ENCODE data around the gene PDAP1. TPM values are rescaled to one million over a fixed set of nuclear protein-coding genes. Genes with fewer than 3 reads are reported as not detected.

Gene PDAP1
- polyA plus RNA-seq, 2 of the 4 experiments (the other 2 are of a cell fraction) = 81.8 to 347 TPM

DNA sequence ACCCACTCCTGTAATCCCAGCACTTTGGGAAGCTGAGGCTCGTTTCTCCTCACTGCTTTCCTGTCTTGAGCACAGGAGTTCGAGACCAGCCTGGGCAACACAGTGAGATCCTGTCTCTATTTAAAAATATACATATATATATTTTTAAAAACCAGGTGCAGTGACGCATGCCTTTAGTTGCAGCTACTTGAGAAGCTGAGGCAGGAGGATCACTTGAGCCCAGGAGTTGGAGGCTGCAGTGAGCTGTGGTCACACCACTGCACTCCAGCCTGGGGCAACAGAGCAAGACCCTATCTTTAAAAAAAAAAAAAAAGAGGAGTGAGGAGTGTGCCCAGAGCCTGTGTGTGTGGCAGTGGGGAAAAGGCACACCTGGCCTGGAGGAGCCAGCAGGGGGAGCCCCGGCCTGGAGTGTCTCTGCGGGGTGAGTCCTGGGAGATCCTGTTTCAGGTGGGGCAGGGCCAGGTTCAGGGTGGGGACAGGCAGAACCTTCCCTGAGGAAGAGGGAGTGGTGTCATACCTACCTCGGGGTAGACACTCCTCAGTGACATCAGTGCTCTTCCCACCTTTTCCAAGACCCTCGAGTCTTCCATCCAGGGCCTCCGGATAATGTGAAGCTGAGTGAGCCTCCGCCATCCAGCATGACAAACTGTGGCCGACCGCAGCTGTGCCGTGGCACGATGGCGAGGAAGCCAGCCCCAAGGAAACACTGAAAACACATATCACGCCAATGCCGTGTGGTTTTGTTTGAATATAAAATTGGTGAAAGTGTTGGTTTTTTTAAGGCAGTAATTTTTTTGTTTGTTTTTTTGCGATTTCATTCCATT lies 42.9 kb downstream of the PDAP1 start:
- FAIRE-seq (no peak), ATAC-seq (peak; percentile 85 to 89), DNase-seq (ENCODE audit: low read depth in 1 of 2, low spot score in 1 of 2) (peak; percentile 45 to 74)
- POLR2A ChIA-PET = no interaction called here
- CTCF ChIA-PET = interaction anchor here (0.6 to 1.8 kb wide), 13 partner anchors 9 to 371 kb away, joined by 3 to 8 read pairs (median 3); no protein-coding TSS in a partner anchor
- Histone ChIP-seq H3K4me2 (no peak overlapping the region), H3K4me3 (no peak overlapping the region), H3K27ac (no peak overlapping the region), H3K9me3 (no peaks in the 10 kb centered on the region), H3K4me1 (no peaks in the 10 kb centered on the region)
- 72% methylated on average over 17 of the region's 17 CpGs for WGBS (ENCODE audit: missing lambda C conversion rate)
- TF ChIP-seq JUN (IDR thresholded peaks at IDR 0.05) = no peak
- no peak for TF ChIP-seq CBX8 (IDR thresholded peaks at IDR 0.05)
- TF ChIP-seq, protein P1, sequence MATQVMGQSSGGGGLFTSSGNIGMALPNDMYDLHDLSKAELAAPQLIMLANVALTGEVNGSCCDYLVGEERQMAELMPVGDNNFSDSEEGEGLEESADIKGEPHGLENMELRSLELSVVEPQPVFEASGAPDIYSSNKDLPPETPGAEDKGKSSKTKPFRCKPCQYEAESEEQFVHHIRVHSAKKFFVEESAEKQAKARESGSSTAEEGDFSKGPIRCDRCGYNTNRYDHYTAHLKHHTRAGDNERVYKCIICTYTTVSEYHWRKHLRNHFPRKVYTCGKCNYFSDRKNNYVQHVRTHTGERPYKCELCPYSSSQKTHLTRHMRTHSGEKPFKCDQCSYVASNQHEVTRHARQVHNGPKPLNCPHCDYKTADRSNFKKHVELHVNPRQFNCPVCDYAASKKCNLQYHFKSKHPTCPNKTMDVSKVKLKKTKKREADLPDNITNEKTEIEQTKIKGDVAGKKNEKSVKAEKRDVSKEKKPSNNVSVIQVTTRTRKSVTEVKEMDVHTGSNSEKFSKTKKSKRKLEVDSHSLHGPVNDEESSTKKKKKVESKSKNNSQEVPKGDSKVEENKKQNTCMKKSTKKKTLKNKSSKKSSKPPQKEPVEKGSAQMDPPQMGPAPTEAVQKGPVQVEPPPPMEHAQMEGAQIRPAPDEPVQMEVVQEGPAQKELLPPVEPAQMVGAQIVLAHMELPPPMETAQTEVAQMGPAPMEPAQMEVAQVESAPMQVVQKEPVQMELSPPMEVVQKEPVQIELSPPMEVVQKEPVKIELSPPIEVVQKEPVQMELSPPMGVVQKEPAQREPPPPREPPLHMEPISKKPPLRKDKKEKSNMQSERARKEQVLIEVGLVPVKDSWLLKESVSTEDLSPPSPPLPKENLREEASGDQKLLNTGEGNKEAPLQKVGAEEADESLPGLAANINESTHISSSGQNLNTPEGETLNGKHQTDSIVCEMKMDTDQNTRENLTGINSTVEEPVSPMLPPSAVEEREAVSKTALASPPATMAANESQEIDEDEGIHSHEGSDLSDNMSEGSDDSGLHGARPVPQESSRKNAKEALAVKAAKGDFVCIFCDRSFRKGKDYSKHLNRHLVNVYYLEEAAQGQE (IDR thresholded peaks at IDR 0.05) = no peak
- TF ChIP-seq, protein P2, sequence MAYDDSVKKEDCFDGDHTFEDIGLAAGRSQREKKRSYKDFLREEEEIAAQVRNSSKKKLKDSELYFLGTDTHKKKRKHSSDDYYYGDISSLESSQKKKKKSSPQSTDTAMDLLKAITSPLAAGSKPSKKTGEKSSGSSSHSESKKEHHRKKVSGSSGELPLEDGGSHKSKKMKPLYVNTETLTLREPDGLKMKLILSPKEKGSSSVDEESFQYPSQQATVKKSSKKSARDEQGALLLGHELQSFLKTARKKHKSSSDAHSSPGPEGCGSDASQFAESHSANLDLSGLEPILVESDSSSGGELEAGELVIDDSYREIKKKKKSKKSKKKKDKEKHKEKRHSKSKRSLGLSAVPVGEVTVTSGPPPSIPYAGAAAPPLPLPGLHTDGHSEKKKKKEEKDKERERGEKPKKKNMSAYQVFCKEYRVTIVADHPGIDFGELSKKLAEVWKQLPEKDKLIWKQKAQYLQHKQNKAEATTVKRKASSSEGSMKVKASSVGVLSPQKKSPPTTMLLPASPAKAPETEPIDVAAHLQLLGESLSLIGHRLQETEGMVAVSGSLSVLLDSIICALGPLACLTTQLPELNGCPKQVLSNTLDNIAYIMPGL (CRISPR knock-in tag; IDR thresholded peaks at IDR 0.05; ENCODE audit: borderline replicate concordance) = no peak
- TF ChIP-seq SMC3 (IDR thresholded peaks at IDR 0.05) = peak; percentile 32; the same call in 1 of the 3 replicates
- peak; percentile 45 to 50; a peak in 4 of 5 replicates for TF ChIP-seq RAD21 (conservative IDR thresholded peaks at IDR 0.05 in 1 of 2, IDR thresholded peaks at IDR 0.05 in 1 of 2)
- TF ChIP-seq, protein P3, sequence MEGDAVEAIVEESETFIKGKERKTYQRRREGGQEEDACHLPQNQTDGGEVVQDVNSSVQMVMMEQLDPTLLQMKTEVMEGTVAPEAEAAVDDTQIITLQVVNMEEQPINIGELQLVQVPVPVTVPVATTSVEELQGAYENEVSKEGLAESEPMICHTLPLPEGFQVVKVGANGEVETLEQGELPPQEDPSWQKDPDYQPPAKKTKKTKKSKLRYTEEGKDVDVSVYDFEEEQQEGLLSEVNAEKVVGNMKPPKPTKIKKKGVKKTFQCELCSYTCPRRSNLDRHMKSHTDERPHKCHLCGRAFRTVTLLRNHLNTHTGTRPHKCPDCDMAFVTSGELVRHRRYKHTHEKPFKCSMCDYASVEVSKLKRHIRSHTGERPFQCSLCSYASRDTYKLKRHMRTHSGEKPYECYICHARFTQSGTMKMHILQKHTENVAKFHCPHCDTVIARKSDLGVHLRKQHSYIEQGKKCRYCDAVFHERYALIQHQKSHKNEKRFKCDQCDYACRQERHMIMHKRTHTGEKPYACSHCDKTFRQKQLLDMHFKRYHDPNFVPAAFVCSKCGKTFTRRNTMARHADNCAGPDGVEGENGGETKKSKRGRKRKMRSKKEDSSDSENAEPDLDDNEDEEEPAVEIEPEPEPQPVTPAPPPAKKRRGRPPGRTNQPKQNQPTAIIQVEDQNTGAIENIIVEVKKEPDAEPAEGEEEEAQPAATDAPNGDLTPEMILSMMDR (IDR thresholded peaks at IDR 0.05) = peak; percentile 48

DNA sequence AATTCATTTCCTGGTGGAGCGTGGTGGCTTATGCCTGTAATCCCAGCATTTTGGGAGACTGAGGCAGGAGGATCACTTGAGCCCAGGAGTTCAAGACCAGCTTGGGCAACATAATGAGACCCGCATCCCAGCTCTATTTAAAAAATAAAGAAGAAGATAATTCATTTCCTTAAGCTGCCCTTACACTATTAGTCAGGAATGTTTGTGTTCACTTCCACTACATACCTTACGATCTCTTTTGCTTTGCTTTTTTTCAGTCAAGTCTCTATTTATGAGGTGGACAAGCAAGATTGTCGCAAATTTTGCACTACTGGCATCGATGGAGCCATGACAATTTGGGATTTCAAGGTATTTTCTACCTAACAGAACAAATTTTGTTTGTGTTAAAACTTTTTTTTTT lies 45.1 kb downstream of the PDAP1 start:
- WGBS (ENCODE audit: missing lambda C conversion rate) = 94% methylated on average over 5 of the region's 5 CpGs
- CTCF ChIA-PET = interaction anchor here (1.8 kb wide), 1 partner anchor 53 kb away, joined by 3 read pairs; no protein-coding TSS in a partner anchor

DNA sequence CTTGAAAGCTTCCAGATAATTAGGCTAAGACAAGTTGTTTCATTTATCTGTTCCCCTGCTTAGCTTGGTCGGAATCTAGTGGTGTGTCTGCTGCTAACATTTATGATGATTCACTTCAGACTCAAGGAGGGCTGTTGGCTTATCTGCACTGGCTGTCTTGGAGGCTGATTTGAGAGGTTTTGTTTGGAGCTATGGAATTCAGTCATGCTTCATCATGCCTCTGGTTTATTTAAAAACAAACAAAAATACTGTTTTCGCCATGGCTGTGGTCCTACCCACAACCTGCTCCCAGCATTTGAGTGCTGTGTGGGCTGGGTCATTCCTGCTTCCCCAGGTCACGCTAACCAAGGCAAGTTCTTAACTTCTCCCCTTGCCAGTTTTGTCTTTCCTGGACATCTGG lies 45.6 kb downstream of the PDAP1 start:
- FAIRE-seq (no peak), DNase-seq (ENCODE audit: low read depth in 1 of 2, low spot score in 1 of 2) (no peak)
- H3K27ac ChIP-seq = no peak overlapping the region

More for the DNA sequence above, 45.1 kb downstream of the PDAP1 start:
- POLR2A ChIA-PET = no interaction called here
- ATAC-seq (no peak), DNase-seq (ENCODE audit: low read depth in 1 of 2, low spot score in 1 of 2) (no peak), FAIRE-seq (no peak)
- H3K4me1 ChIP-seq = no peaks in the 10 kb centered on the region
- H3K27ac ChIP-seq = no peak overlapping the region
- no peak overlapping the region for H3K4me2 ChIP-seq
- TF ChIP-seq CHD2 (IDR thresholded peaks at IDR 0.05; ENCODE audit: low read length, partially characterized antibody) (no peak), RARB (CRISPR knock-in tag; IDR thresholded peaks at IDR 0.05) (no peak), HEYL (CRISPR knock-in tag; IDR thresholded peaks at IDR 0.05) (no peak), RCOR1 (IDR thresholded peaks at IDR 0.05; ENCODE audit: low read depth, low read length) (no peak), HOXA7 (CRISPR knock-in tag; IDR thresholded peaks at IDR 0.05) (no peak), ESRRA (IDR thresholded peaks at IDR 0.05; ENCODE audit: borderline replicate concordance, low read length) (no peak), NPAS2 (CRISPR knock-in tag; IDR thresholded peaks at IDR 0.05; ENCODE audit: borderline replicate concordance) (no peak), NR3C1 (IDR thresholded peaks at IDR 0.05) (no peak), RNF2 (IDR thresholded peaks at IDR 0.05; ENCODE audit: borderline replicate concordance, low read depth) (no peak), SREBF2 (IDR thresholded peaks at IDR 0.05) (no peak), NFE2L2 (conservative IDR thresholded peaks at IDR 0.05; ENCODE audit: low read length) (no peak), JUNB (IDR thresholded peaks at IDR 0.05) (no peak), POLR2A (IDR thresholded peaks at IDR 0.05; ENCODE audit: low read length) (no peak)
- H3K9me3 ChIP-seq = no peaks in the 10 kb centered on the region
- no peak overlapping the region for H3K4me3 ChIP-seq

More for the DNA sequence above, 45.6 kb downstream of the PDAP1 start:
- WGBS (ENCODE audit: missing lambda C conversion rate) = 92% methylated on average over 3 of the region's 3 CpGs
- H3K4me1 ChIP-seq = no peaks in the 10 kb centered on the region
- TF ChIP-seq, protein P3 (IDR thresholded peaks at IDR 0.05) = no peak
- TF ChIP-seq POLR2AphosphoS2 (conservative IDR thresholded peaks at IDR 0.05; ENCODE audit: low read length) (no peak), HEYL (CRISPR knock-in tag; IDR thresholded peaks at IDR 0.05) (no peak)
- CTCF ChIA-PET = no interaction called here
- no peak overlapping the region for H3K4me3 ChIP-seq
- no peak overlapping the region for H3K4me2 ChIP-seq
- H3K9me3 ChIP-seq = no peaks in the 10 kb centered on the region
- POLR2A ChIA-PET = interaction anchor here (0.5 kb wide), 1 partner anchor 220 kb away, joined by 4 read pairs; no protein-coding TSS in a partner anchor
- no peak for ATAC-seq
